OCI-LY1 (cell line): Measurements from ENCODE around the gene MYOT.

Source experiments
- H2AFZ ChIP-seq: fragments of 200-600 bp; sonication (generic), shearing (Covaris generic); 2 replicates; pipeline ENCODE4 v1.6.0; 2014; ENCODE audit warnings: antibody characterized with exemption, mild to moderate bottlenecking, low read length
- H3F3A ChIP-seq: fragments of 200-600 bp; sonication (generic), shearing (Covaris generic); 2 replicates; pipeline ENCODE4 v1.6.0; 2014; ENCODE audit warnings: mild to moderate bottlenecking, antibody characterized with exemption, low read length, moderate library complexity; ENCODE audit not compliant: insufficient read depth
- H3K27ac ChIP-seq: fragments of 200-600 bp; sonication (generic); 2 replicates; pipeline ENCODE4 v1.5.1; 2014; ENCODE audit warnings: low read length, mixed run types, mild to moderate bottlenecking, low read depth; ENCODE audit not compliant: poor library complexity, severe bottlenecking
- H3K27me3 ChIP-seq: fragments of 200-600 bp; sonication (generic); 2 replicates; pipeline ENCODE4 v1.6.0; 2014; ENCODE audit warnings: antibody characterized with exemption, mild to moderate bottlenecking, low read length, moderate library complexity; ENCODE audit not compliant: insufficient read depth
- H3K36me3 ChIP-seq: fragments of 200-600 bp; sonication (generic); 2 replicates; pipeline ENCODE4 v1.6.1; 2014; ENCODE audit warnings: mild to moderate bottlenecking, antibody characterized with exemption, low read length, moderate library complexity, mixed read lengths; ENCODE audit not compliant: insufficient read depth
- H3K4me1 ChIP-seq: fragments of 200-600 bp; sonication (generic); 2 replicates; pipeline ENCODE4 v1.5.1; 2014; ENCODE audit warnings: mild to moderate bottlenecking, low read length, moderate library complexity; ENCODE audit not compliant: insufficient read depth, severe bottlenecking
- H3K4me2 ChIP-seq: fragments of 200-600 bp; sonication (generic), shearing (Covaris generic); 2 replicates; pipeline ENCODE4 v1.6.1; 2014; ENCODE audit warnings: low read length
- H3K4me3 ChIP-seq: fragments of 200-600 bp; sonication (generic); 2 replicates; pipeline ENCODE4 v1.5.1; 2014; ENCODE audit warnings: low read length, low read depth, mild to moderate bottlenecking, mixed read lengths; ENCODE audit not compliant: poor library complexity, severe bottlenecking
- H3K79me2 ChIP-seq: fragments of 200-600 bp; shearing (Covaris generic); 2 replicates; pipeline ENCODE4 v1.6.1; 2016; ENCODE audit warnings: mixed run types, low read length, mixed read lengths; ENCODE audit not compliant: insufficient read depth
- H3K9ac ChIP-seq: fragments of 200-600 bp; sonication (generic), shearing (Covaris generic); 2 replicates; pipeline ENCODE4 v1.6.1; 2014; ENCODE audit warnings: mild to moderate bottlenecking, low read length, mixed read lengths
- H3K9me2 ChIP-seq: fragments of 200-600 bp; sonication (generic), shearing (Covaris generic); 2 replicates; pipeline ENCODE4 v1.6.1; 2014; ENCODE audit warnings: low read depth, mild to moderate bottlenecking, low read length, mixed read lengths
- H3K9me3 ChIP-seq: fragments of 200-600 bp; shearing (Covaris generic); 2 replicates; pipeline ENCODE4 v1.6.1; 2014; ENCODE audit warnings: low read length, mixed read lengths
- H4K20me1 ChIP-seq: fragments of 200-600 bp; sonication (generic), shearing (Covaris generic); 2 replicates; pipeline ENCODE4 v1.6.0; 2016; ENCODE audit warnings: mild to moderate bottlenecking, low read length; ENCODE audit not compliant: insufficient read depth
- CTCF ChIP-seq: fragments of 200-600 bp; sonication (generic), shearing (Covaris generic); IDR thresholded peaks from 2 replicates; pipeline ENCODE4 v1.5.1; 2017; ENCODE audit warnings: mild to moderate bottlenecking, antibody characterized with exemption, low read length, moderate library complexity, mixed read lengths
- EZH2 ChIP-seq: fragments of 200-600 bp; sonication (generic), shearing (Covaris generic); IDR thresholded peaks from 2 replicates; pipeline ENCODE4 v1.8.0; 2017; ENCODE audit warnings: borderline replicate concordance, mixed run types, mild to moderate bottlenecking, antibody characterized with exemption, low read length, moderate library complexity, mixed read lengths

MYOT gene

GRCh38 chr5:137914758-137915157, 47.1 kb downstream of the MYOT start:
- H3K9me2 ChIP-seq: no peaks in the 10 kb centered on the region
- no peak overlapping the region for H3K4me2 ChIP-seq
- no peaks in the 10 kb centered on the region for H3K4me1 ChIP-seq
- no peaks in the 10 kb centered on the region for H3K79me2 ChIP-seq
- H2AFZ ChIP-seq: no peak overlapping the region
- TF ChIP-seq CTCF (no peak), EZH2 (no peak)
- no peaks in the 10 kb centered on the region for H3K36me3 ChIP-seq
- no peaks in the 10 kb centered on the region for H3F3A ChIP-seq
- no peak overlapping the region for H3K4me3 ChIP-seq
- no peak overlapping the region for H3K27ac ChIP-seq
- 0 out of 2 replicates have a peak, but pooled peaks cover 5% of the 10 kb centered on the region for H3K9me3 ChIP-seq
- no peaks in the 10 kb centered on the region for H4K20me1 ChIP-seq
- no peaks in the 10 kb centered on the region for H3K27me3 ChIP-seq
- H3K9ac ChIP-seq: no peak overlapping the region

GRCh38 chr5:137916923-137917322, 49.3 kb downstream of the MYOT start:
- Histone ChIP-seq H3K4me3 (no peak overlapping the region), H4K20me1 (no peaks in the 10 kb centered on the region), H3K4me1 (no peaks in the 10 kb centered on the region), H3K9me3 (0 out of 2 replicates have a peak, but pooled peaks cover 5% of the 10 kb centered on the region), H3K9me2 (no peaks in the 10 kb centered on the region), H2AFZ (no peak overlapping the region), H3K9ac (no peak overlapping the region), H3K27me3 (no peaks in the 10 kb centered on the region), H3F3A (no peaks in the 10 kb centered on the region), H3K4me2 (no peak overlapping the region), H3K79me2 (no peaks in the 10 kb centered on the region), H3K27ac (no peak overlapping the region), H3K36me3 (no peaks in the 10 kb centered on the region)
- TF ChIP-seq CTCF: no peak
- no peak for TF ChIP-seq EZH2

GRCh38 chr5:137921931-137922330, 54.3 kb downstream of the MYOT start:
- Histone ChIP-seq H3K27me3 (no peaks in the 10 kb centered on the region), H4K20me1 (no peaks in the 10 kb centered on the region), H3K9me2 (no peaks in the 10 kb centered on the region), H3K4me2 (no peak overlapping the region), H3K4me1 (no peaks in the 10 kb centered on the region), H2AFZ (no peak overlapping the region), H3F3A (no peaks in the 10 kb centered on the region), H3K4me3 (no peak overlapping the region), H3K9ac (no peak overlapping the region), H3K9me3 (no peaks in the 10 kb centered on the region), H3K79me2 (no peaks in the 10 kb centered on the region), H3K27ac (no peak overlapping the region), H3K36me3 (no peaks in the 10 kb centered on the region)
- no peak for TF ChIP-seq CTCF
- no peak for TF ChIP-seq EZH2
